ENCODE results near the gene ATP9B. TPM values are rescaled to one million over a fixed set of nuclear protein-coding genes. Genes with fewer than 3 reads are reported as not detected.
A peak's percentile ranks its signal among the peaks of the same experiment; 100 is the strongest.

ATP9B gene
- total and polyA plus RNA-seq, 9 donors, result 19.9 to 72.1 (median 43.2) TPM

DNA sequence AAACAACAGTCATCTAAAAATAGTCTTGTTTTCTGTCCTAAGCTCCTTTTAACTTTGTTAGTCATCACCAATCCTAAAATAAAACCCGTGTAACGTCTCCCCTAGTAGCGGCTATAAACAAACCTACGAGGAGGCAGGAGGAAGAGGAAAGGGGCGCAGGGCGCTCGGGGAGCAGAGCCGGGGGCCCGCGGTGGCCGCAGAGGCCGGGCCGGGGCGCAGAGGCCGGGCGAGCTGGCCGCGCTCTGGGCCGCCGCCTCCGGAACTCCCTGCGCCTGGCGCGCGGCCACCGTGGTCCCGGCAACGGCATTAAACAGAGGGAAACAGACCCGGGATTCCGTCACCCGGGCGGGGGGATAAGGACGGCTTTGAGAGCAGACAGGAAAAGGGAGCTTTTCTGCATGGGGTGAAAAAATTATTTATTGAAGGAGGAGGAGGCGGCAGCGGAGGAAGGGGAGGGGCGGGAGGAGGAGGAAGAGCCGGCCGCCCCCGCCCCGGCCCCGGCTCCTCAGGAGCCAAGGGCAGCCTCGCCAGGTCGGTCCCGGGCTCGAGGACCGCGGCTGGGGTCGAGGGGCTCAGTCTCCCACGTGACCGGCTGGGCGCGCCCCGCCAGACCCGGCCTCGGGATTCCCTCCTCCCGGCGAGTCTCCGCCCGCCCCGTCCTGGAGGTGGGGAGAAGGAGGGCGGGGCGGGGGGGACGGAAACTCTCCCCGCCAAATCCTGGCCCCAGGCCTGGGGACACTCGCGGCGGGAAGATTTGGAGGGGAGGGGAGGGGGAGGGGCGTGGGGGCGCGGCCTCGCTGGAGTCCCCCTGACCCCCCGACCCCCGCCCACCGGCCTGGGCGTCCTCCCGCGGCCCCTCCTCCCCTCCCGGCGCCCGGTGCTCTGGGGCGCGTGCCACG is 324.7 kb downstream of the ATP9B start:
- intact Hi-C loops (cut with DNase I), result no loop called here
- no peaks in the 10 kb centered on the region for H3K36me3 ChIP-seq
- peak overlapping the region; percentile 77 to 92 for H3K27ac ChIP-seq
- peak; percentile 88 to 96 (median 96) for DNase-seq
- peaks cover 5% of the 10 kb centered on the region for H3K4me1 ChIP-seq (ENCODE audit: insufficient read depth)
- H3K27me3 ChIP-seq, result no peaks in the 10 kb centered on the region
- 0 to 1% (median 0%) methylated on average over 49 to 81 of the region's 83 CpGs for WGBS, 3 donors
- no peaks in the 10 kb centered on the region for H3K9me3 ChIP-seq
- H3K4me3 ChIP-seq, result peak overlapping the region; percentile 56
- TF ChIP-seq POLR2A (IDR thresholded peaks at IDR 0.05) (peak; percentile 49), EP300 (IDR thresholded peaks at IDR 0.05) (no peak)

DNA sequence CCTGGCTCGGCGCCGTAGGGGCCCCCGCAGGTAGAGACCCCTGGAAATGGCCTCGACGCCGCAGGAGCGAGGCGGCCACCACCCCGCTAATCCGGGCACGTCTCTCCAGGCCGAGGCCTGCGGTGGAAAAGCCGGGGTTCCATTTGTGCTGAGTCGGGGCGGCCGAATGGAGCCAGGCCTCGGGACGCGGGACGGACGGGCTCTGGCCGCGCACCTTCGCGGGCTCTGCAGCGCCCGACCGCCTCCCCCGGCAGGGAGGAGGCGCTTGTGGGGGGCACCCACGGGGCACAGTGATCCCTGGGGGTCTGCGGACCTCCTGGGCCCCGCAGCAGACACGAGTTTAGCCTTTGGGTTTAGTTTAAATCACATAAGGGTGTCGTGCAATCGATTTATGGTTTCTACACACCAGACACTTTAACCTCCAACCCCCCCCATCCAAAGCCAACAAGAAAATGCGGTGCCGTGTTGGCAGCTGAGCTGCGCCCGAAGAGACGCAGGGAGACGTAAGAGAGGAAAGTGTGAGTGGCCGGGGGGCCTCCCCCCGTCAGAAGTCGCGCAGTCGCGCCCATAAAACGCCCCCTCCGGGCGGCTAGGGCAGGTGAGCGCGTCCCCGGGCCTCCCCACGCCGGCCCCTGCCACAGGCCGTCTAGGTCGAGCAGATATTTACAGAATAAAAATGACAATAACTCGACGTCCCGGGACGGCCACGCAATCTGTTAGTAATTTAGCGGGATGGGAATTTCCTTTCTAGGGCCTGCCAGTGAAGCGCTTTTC is 325.5 kb downstream of the ATP9B start:
- Histone ChIP-seq H3K27ac (peak overlapping the region; percentile 77 to 92), H3K27me3 (no peaks in the 10 kb centered on the region), H3K4me3 (peak overlapping the region; percentile 56), H3K9me3 (no peaks in the 10 kb centered on the region), H3K4me1 (ENCODE audit: insufficient read depth) (peaks cover 5% of the 10 kb centered on the region), H3K36me3 (no peaks in the 10 kb centered on the region)
- peak in 3 of 5 donors; percentile 54 to 72 (median 66) for DNase-seq
- 2 to 3% (median 3%) methylated on average over 47 to 67 of the region's 67 CpGs for WGBS, 3 donors
- no peak for TF ChIP-seq POLR2A (IDR thresholded peaks at IDR 0.05)
- TF ChIP-seq, protein P1, sequence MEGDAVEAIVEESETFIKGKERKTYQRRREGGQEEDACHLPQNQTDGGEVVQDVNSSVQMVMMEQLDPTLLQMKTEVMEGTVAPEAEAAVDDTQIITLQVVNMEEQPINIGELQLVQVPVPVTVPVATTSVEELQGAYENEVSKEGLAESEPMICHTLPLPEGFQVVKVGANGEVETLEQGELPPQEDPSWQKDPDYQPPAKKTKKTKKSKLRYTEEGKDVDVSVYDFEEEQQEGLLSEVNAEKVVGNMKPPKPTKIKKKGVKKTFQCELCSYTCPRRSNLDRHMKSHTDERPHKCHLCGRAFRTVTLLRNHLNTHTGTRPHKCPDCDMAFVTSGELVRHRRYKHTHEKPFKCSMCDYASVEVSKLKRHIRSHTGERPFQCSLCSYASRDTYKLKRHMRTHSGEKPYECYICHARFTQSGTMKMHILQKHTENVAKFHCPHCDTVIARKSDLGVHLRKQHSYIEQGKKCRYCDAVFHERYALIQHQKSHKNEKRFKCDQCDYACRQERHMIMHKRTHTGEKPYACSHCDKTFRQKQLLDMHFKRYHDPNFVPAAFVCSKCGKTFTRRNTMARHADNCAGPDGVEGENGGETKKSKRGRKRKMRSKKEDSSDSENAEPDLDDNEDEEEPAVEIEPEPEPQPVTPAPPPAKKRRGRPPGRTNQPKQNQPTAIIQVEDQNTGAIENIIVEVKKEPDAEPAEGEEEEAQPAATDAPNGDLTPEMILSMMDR (IDR thresholded peaks at IDR 0.05), result no peak
- no peak for TF ChIP-seq EP300 (IDR thresholded peaks at IDR 0.05)
- intact Hi-C loops (cut with DNase I), result loop anchor here in 1 of 4 donors (5.0 kb wide), 1 partner anchor 133 kb away; no protein-coding TSS in a partner anchor

DNA sequence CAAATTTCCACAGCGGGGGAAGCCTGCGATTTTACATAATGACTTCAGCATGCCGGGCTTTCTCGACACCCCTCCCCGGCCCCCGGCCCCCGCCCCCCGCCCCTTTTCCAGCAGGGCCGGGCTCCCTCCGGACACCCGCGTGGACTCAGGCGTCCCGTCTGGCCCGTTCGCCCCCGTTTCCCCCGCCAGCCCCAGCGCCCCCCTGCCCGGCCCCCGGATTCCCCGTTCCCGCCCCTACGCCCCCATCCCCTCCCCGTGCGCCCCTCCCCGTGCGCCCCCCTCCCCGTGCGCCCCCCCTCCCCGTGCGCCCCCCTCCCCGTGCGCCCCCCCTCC is 326.1 kb downstream of the ATP9B start:
- TF ChIP-seq EP300 (IDR thresholded peaks at IDR 0.05) (no peak), POLR2A (IDR thresholded peaks at IDR 0.05) (no peak)
- TF ChIP-seq, protein P1 (IDR thresholded peaks at IDR 0.05), result no peak
- intact Hi-C loops (cut with DNase I), result loop anchor here in 1 of 4 donors (5.0 kb wide), 1 partner anchor 132 kb away; no protein-coding TSS in a partner anchor
- Histone ChIP-seq H3K27me3 (no peaks in the 10 kb centered on the region), H3K4me3 (peak overlapping the region; percentile 56), H3K9me3 (no peaks in the 10 kb centered on the region), H3K4me1 (ENCODE audit: insufficient read depth) (peaks cover 5% of the 10 kb centered on the region), H3K36me3 (no peaks in the 10 kb centered on the region), H3K27ac (peak overlapping the region; percentile 77 to 92)
- WGBS, 3 donors, result 1 to 3% (median 1%) methylated on average over 22 to 29 of the region's 34 CpGs
- DNase-seq, result peak in 1 of 5 donors; percentile 51

DNA sequence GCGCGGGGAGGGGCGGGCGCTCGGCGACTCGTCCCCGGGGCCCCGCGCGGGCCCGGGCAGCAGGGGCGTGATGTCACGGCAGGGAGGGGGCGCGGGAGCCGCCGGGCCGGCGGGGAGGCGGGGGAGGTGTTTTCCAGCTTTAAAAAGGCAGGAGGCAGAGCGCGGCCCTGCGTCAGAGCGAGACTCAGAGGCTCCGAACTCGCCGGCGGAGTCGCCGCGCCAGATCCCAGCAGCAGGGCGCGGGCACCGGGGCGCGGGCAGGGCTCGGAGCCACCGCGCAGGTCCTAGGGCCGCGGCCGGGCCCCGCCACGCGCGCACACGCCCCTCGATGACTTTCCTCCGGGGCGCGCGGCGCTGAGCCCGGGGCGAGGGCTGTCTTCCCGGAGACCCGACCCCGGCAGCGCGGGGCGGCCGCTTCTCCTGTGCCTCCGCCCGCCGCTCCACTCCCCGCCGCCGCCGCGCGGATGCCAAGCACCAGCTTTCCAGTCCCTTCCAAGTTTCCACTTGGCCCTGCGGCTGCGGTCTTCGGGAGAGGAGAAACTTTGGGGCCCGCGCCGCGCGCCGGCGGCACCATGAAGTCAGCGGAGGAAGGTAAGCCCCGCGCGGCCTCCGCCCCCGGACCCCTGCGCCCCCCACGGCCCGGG is 326.7 kb downstream of the ATP9B start, which contains the start of gene NFATC1:
Gene NFATC1 (plus strand): TSS at position 170 of the 644 bp plus-strand sequence. CDS start 295 bp downstream, at position 465.
- WGBS, 3 donors, result 0 to 1% (median 1%) methylated on average over 25 to 83 of the region's 91 CpGs
- DNase-seq, result peak; percentile 73 to 91 (median 90)
- intact Hi-C loops (cut with DNase I), result loop anchor here in 1 of 4 donors (5.0 kb wide), 1 partner anchor 131 kb away; no protein-coding TSS in a partner anchor
- Histone ChIP-seq H3K9me3 (no peaks in the 10 kb centered on the region), H3K4me1 (ENCODE audit: insufficient read depth) (peaks cover 5% of the 10 kb centered on the region), H3K27me3 (no peaks in the 10 kb centered on the region), H3K36me3 (no peaks in the 10 kb centered on the region), H3K4me3 (peak within 1 kb of the TSS; percentile 56), H3K27ac (peak within 1 kb of the TSS; percentile 82 to 92)
- TF ChIP-seq EP300 (IDR thresholded peaks at IDR 0.05), result no peak
- peak; percentile 79 for TF ChIP-seq POLR2A (IDR thresholded peaks at IDR 0.05)

Data from ovary (tissue), 9 donors.